CD14-positive monocyte (primary cell): ENCODE results near the gene EPHA3. TPM values are rescaled to one million over a fixed set of nuclear protein-coding genes. Genes with fewer than 3 reads are reported as not detected.

ENCODE experiments used
- DNase-seq, 3 donors: peaks; one replicate each; pipeline ENCODE4 v3.0.0-alpha.2; 2011 to 2022
- H2AFZ ChIP-seq: 2 replicates; pipeline ENCODE4 v1.6.0; 2012; ENCODE audit warnings: mild to moderate bottlenecking, low read depth, low read length, inconsistent platforms; ENCODE audit not compliant: insufficient read depth, poor library complexity, severe bottlenecking
- H3K27ac ChIP-seq, 2 donors: 1 replicate in 1 of 2; 2 replicates in 1 of 2; pipeline ENCODE4 v1.5.1; 2012 to 2013; ENCODE audit warnings: low read length in 2 of 2, control low read depth in 1 of 2, inconsistent platforms in 1 of 2, low read depth in 1 of 2, mild to moderate bottlenecking in 1 of 2
- H3K27me3 ChIP-seq, 2 donors: one replicate each; pipeline versions ENCODE4 v1.6.0 to v1.6.1; 2011 to 2013; ENCODE audit warnings: low read length in 2 of 2; ENCODE audit not compliant: control insufficient read depth in 2 of 2, insufficient read depth in 2 of 2
- H3K36me3 ChIP-seq, 2 donors: replicated peaks in 1 of 2; 1 replicate in 1 of 2; 2 replicates in 1 of 2; pipeline versions ENCODE4 v1.5.1 to v1.6.1; 2012 to 2013; ENCODE audit warnings: low read length in 2 of 2, control low read depth in 1 of 2, inconsistent platforms in 1 of 2, mild to moderate bottlenecking in 1 of 2; ENCODE audit not compliant: insufficient read depth in 2 of 2, control insufficient read depth in 1 of 2
- H3K4me1 ChIP-seq, 2 donors: 1 replicate in 1 of 2; 2 replicates in 1 of 2; pipeline versions ENCODE4 v1.5.1 to v1.6.1; 2012 to 2013; ENCODE audit warnings: low read length in 2 of 2, control low read depth in 1 of 2, inconsistent platforms in 1 of 2, mild to moderate bottlenecking in 1 of 2, moderate library complexity in 1 of 2; ENCODE audit not compliant: insufficient read depth in 2 of 2, control insufficient read depth in 1 of 2
- H3K4me2 ChIP-seq: replicated peaks from 2 replicates; pipeline ENCODE3; 2012; ENCODE audit warnings: low read length, moderate library complexity, mild to moderate bottlenecking; ENCODE audit not compliant: poor library complexity, severe bottlenecking; ENCODE audit errors: extremely low read depth
- H3K4me3 ChIP-seq, 3 experiments: fragments of 200-600 bp in 1 of 3; sonication (generic) in 1 of 3; replicated peaks in 1 of 3; 1 replicate in 2 of 3; 2 replicates in 1 of 3; pipeline ENCODE4 v1.5.1; 2011 to 2013; ENCODE audit warnings: low read length in 3 of 3, mild to moderate bottlenecking in 3 of 3, control low read depth in 2 of 3, low read depth in 2 of 3, inconsistent platforms in 1 of 3, moderate library complexity in 1 of 3
- H3K79me2 ChIP-seq: 2 replicates; pipeline ENCODE4 v1.6.0; 2012; ENCODE audit warnings: mild to moderate bottlenecking, control low read depth, inconsistent platforms, low read length, moderate library complexity; ENCODE audit not compliant: insufficient read depth
- H3K9ac ChIP-seq: 2 replicates; pipeline ENCODE4 v1.6.0; 2017; ENCODE audit warnings: low read length, mild to moderate bottlenecking; ENCODE audit not compliant: insufficient read depth, poor library complexity, severe bottlenecking
- H3K9me3 ChIP-seq, 2 donors: replicated peaks in 1 of 2; 1 replicate in 1 of 2; 2 replicates in 1 of 2; pipeline versions ENCODE4 v1.5.1 to v1.6.1; 2012 to 2013; ENCODE audit warnings: low read length in 2 of 2, control low read depth in 1 of 2; ENCODE audit not compliant: control insufficient read depth in 1 of 2, insufficient read depth in 1 of 2
- H4K20me1 ChIP-seq: 2 replicates; pipeline ENCODE4 v1.6.0; 2012; ENCODE audit warnings: mild to moderate bottlenecking, low read length, control low read depth, moderate library complexity; ENCODE audit not compliant: insufficient read depth
- H3K27ac Mint-ChIP-seq, 7 donors: one replicate each; pipeline ENCODE4 v1.8.0; 2020; ENCODE audit warnings: mild to moderate bottlenecking in 7 of 7, mixed read lengths in 7 of 7, moderate library complexity in 6 of 7, inconsistent platforms in 2 of 7
- H3K27me3 Mint-ChIP-seq, 3 donors: one replicate each; pipeline ENCODE4 v1.8.0; 2021 to 2022; ENCODE audit warnings: low read depth in 3 of 3, mild to moderate bottlenecking in 3 of 3, mixed read lengths in 3 of 3, moderate library complexity in 3 of 3, inconsistent platforms in 1 of 3
- H3K36me3 Mint-ChIP-seq, 2 donors: one replicate each; pipeline ENCODE4 v1.8.0; 2020; ENCODE audit warnings: mixed read lengths in 2 of 2, inconsistent platforms in 1 of 2, mild to moderate bottlenecking in 1 of 2
- H3K4me1 Mint-ChIP-seq: one replicate; pipeline ENCODE4 v1.8.0; 2020; ENCODE audit warnings: mild to moderate bottlenecking, mixed read lengths
- H3K4me3 Mint-ChIP-seq, 2 donors: one replicate each; pipeline ENCODE4 v1.8.0; 2020; ENCODE audit warnings: mild to moderate bottlenecking in 2 of 2, mixed read lengths in 2 of 2, moderate library complexity in 1 of 2
- H3K9me3 Mint-ChIP-seq, 7 donors: one replicate each; pipeline ENCODE4 v1.8.0; 2020 to 2022; ENCODE audit warnings: mixed read lengths in 7 of 7, mild to moderate bottlenecking in 6 of 7, moderate library complexity in 6 of 7, inconsistent platforms in 2 of 7
- WGBS: methylation state at CpG from one replicate; pipeline ENCODE4 v1.1.5; 2013; ENCODE audit warnings: missing lambda C conversion rate; ENCODE audit not compliant: insufficient coverage; 5-methylcytosine and 5-hydroxymethylcytosine counted together
- intact Hi-C, 2 donors: fragments of 100-400 bp; cut with micrococcal nuclease; formaldehyde crosslinking; loops; one replicate each; pipeline versions ENCODE4 v1.15.0 to v1.15.1; 2023
- polyA plus RNA-seq, 3 donors: library from polyadenylated mRNA; depleted of rRNA in 1 of 3; unstranded in 2 of 3; stranded (reverse) in 1 of 3; fragments of 300-500 nt in 2 of 3; fragments of >200 nt in 1 of 3; fragmentation: Illumina TruSeq in 2 of 3; gene quantifications; 1 replicate in 2 of 3; 2 replicates in 1 of 3; pipeline ENCODE4 v1.2.3, GENCODE V29; 2012 to 2021
- TF ChIP-seq, protein P1 (sequence below): fragments of 200-600 bp; IDR thresholded peaks from one replicate; pipeline ENCODE4 v1.8.0; 2022; ENCODE audit warnings: antibody characterized with exemption, mild to moderate bottlenecking

The EPHA3 gene
- polyA plus RNA-seq, 3 donors: not detected

DNA sequence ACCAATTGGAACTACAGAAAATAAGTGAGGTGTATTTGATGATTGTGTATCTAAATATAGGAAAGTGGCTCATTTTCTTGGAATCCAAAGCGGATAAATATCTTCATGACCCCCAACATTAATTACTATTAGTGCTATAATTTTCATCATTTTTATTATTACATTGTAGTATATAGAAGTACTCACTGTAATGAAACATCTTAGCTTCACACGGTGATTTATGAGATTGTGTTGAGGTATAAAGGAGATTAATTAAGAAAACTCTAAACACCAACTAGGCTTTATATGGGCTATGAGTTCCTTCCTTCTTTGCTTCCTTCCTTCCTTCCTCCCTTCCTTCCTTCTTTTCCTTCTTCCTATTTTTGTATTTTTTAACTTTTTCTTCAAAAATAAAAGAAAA lies 52.2 kb downstream of the EPHA3 start:
- no peak for DNase-seq
- Histone ChIP-seq H3K36me3 (no peaks in the 10 kb centered on the region), H3K4me3 (no peak overlapping the region), H3K27me3 (no peaks in the 10 kb centered on the region), H3K4me2 (no peak overlapping the region), H3K4me1 (no peaks in the 10 kb centered on the region), H4K20me1 (no peaks in the 10 kb centered on the region), H3K9ac (no peak overlapping the region), H3K27ac (no peak overlapping the region), H3K9me3 (no peaks in the 10 kb centered on the region), H2AFZ (no peak overlapping the region), H3K79me2 (no peaks in the 10 kb centered on the region)
- H3K4me3 Mint-ChIP-seq: no peak overlapping the region
- no CpG with 5 or more reads among the region's 2 CpGs for WGBS
- H3K27ac Mint-ChIP-seq: no peak overlapping the region
- intact Hi-C loops: no loop called here
- H3K9me3 Mint-ChIP-seq: peaks cover 0 to 2% (median 0%) of the 10 kb centered on the region in 7 donors
- TF ChIP-seq, protein P1, sequence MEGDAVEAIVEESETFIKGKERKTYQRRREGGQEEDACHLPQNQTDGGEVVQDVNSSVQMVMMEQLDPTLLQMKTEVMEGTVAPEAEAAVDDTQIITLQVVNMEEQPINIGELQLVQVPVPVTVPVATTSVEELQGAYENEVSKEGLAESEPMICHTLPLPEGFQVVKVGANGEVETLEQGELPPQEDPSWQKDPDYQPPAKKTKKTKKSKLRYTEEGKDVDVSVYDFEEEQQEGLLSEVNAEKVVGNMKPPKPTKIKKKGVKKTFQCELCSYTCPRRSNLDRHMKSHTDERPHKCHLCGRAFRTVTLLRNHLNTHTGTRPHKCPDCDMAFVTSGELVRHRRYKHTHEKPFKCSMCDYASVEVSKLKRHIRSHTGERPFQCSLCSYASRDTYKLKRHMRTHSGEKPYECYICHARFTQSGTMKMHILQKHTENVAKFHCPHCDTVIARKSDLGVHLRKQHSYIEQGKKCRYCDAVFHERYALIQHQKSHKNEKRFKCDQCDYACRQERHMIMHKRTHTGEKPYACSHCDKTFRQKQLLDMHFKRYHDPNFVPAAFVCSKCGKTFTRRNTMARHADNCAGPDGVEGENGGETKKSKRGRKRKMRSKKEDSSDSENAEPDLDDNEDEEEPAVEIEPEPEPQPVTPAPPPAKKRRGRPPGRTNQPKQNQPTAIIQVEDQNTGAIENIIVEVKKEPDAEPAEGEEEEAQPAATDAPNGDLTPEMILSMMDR: no peak
- H3K27me3 Mint-ChIP-seq: peaks cover 0 to 2% (median 0%) of the 10 kb centered on the region in 3 donors
- no peaks in the 10 kb centered on the region for H3K4me1 Mint-ChIP-seq
- H3K36me3 Mint-ChIP-seq: no peaks in the 10 kb centered on the region

DNA sequence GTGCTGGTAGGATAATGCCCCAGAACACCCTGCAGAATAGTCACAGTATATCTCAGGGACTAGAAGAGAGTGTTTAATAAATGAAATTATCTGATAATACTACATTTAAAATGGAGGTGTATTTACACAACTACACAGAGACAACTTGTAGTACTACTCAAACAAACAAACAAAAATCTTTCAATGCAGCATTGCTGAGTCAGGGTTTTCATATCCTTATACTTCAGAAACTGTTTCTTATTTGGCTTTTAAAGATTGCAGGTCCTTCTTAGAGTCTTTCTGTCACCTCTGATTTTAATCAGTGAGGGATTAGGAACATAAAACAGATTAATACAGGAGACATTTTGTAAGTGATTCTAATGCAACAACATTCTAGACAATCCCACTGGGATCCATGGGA lies 57.4 kb downstream of the EPHA3 start:
- Histone ChIP-seq H3K4me3 (no peak overlapping the region), H3K9ac (no peak overlapping the region), H3K9me3 (no peaks in the 10 kb centered on the region), H3K36me3 (no peaks in the 10 kb centered on the region), H3K27me3 (no peaks in the 10 kb centered on the region), H3K4me1 (no peaks in the 10 kb centered on the region), H2AFZ (no peak overlapping the region), H3K4me2 (no peak overlapping the region), H3K27ac (no peak overlapping the region), H3K79me2 (no peaks in the 10 kb centered on the region), H4K20me1 (no peaks in the 10 kb centered on the region)
- no peak overlapping the region for H3K4me3 Mint-ChIP-seq
- no peaks in the 10 kb centered on the region for H3K36me3 Mint-ChIP-seq
- H3K27ac Mint-ChIP-seq: no peak overlapping the region
- no peaks in the 10 kb centered on the region for H3K4me1 Mint-ChIP-seq
- DNase-seq: no peak
- H3K9me3 Mint-ChIP-seq: peaks cover 0 to under 1% (median 0%) of the 10 kb centered on the region in 7 donors
- TF ChIP-seq, protein P1: no peak
- H3K27me3 Mint-ChIP-seq: peaks cover 0 to 2% (median 0%) of the 10 kb centered on the region in 3 donors
- intact Hi-C loops: no loop called here
